Ovary (tissue), 9 donors: Measurements from ENCODE around the gene GNAL. TPM values are rescaled to one million over a fixed set of nuclear protein-coding genes. Genes with fewer than 3 reads are reported as not detected.

Source experiments
- DNase-seq, 5 donors: peaks; one replicate each; pipeline ENCODE4 v3.0.0-alpha.2; 2019 to 2020
- H3K27ac ChIP-seq, 2 donors: fragments of 200-600 bp; one replicate each; pipeline versions ENCODE4 v1.5.1 to v1.8.0; 2019 to 2022
- H3K27me3 ChIP-seq: fragments of 200-600 bp; one replicate; pipeline ENCODE4 v1.8.0; 2022
- H3K36me3 ChIP-seq: fragments of 200-600 bp; sonication (generic); one replicate; pipeline ENCODE4 v1.5.1; 2019
- H3K4me1 ChIP-seq: one replicate; pipeline ENCODE4 v1.8.1; 2013; ENCODE audit warnings: mild to moderate bottlenecking, moderate library complexity; ENCODE audit not compliant: insufficient read depth
- H3K4me3 ChIP-seq: fragments of 200-600 bp; sonication (generic); one replicate; pipeline ENCODE4 v1.5.1; 2017
- H3K9me3 ChIP-seq, 2 donors: fragments of 200-600 bp in 1 of 2; sonication (generic) in 1 of 2; one replicate each; pipeline versions ENCODE4 v1.5.1 to v1.8.1; 2013 to 2019; ENCODE audit warnings: mild to moderate bottlenecking in 1 of 2, moderate library complexity in 1 of 2
- EP300 ChIP-seq: sonication (generic); formaldehyde crosslinking; IDR thresholded peaks from one replicate; pipeline ENCODE4 v1.6.1; 2017; ENCODE audit warnings: antibody characterized with exemption
- POLR2A ChIP-seq: fragments of 450-650 bp; IDR thresholded peaks from one replicate; pipeline ENCODE4 v1.6.1; 2017; ENCODE audit warnings: antibody characterized with exemption, mild to moderate bottlenecking, moderate library complexity
- WGBS, 3 donors: extraction: QIAGEN DNeasy Blood & Tissue Kit in 1 of 3; methylation state at CpG; one replicate each; pipeline versions ENCODE4 v1.1.5 to v1.1.7; 2013 to 2017; 5-methylcytosine and 5-hydroxymethylcytosine counted together
- intact Hi-C, 4 donors: fragments of 100-400 bp; cut with DNase I; formaldehyde crosslinking; loops; one replicate each; pipeline versions ENCODE4 v1.11.0 to v1.15.1; 2022 to 2023
- polyA plus RNA-seq, 2 donors: library from polyadenylated mRNA; stranded (reverse); fragments of 200-250 nt in 1 of 2; fragments of 350-450 nt in 1 of 2; fragmentation: Illumina TruSeq in 1 of 2; extraction: RNeasy Lipid Tissue Mini Kit (QIAGEN cat#74804) in 1 of 2; gene quantifications; one replicate each; pipeline ENCODE4 v1.2.3, GENCODE V29; 2013 to 2014
- total RNA-seq, 7 donors: library from RNA; depleted of rRNA in 2 of 7; stranded (reverse); fragments of >200 nt in 2 of 7; fragmentation: NEBNext Ultra II Directional in 3 of 7; extraction: Animal tissue kit (Norgen Biotek cat#: 25700) in 3 of 7; gene quantifications; one replicate each; pipeline versions ENCODE4 v1.1.0 to v1.2.4, GENCODE V29; 2016 to 2023
- TF ChIP-seq, protein P1 (sequence below), 3 donors: fragments of 450-650 bp in 2 of 3; fragments of 200-600 bp in 1 of 3; IDR thresholded peaks; one replicate each; pipeline versions ENCODE4 v1.5.1 to v1.8.0; 2016 to 2022; ENCODE audit warnings: antibody characterized with exemption in 3 of 3, mild to moderate bottlenecking in 1 of 3
- donor health status: DM: no; HTN: no; CAD: no; lungs with moderate emphysema.
- donor health status: DM: no; HTN: no; CAD: no.
- donor health status: Bipolar disorder and iron deficiency.
- donor health status: DM: yes; HTN: yes; CAD: no.
- donor health status: DM: no; HTN: no; CAD: no.
- donor health status: DM: yes; HTN: yes; CAD: no.

The GNAL gene
- total and polyA plus RNA-seq, 9 donors, result 1.6 to 15.4 (median 3.4) TPM

DNA sequence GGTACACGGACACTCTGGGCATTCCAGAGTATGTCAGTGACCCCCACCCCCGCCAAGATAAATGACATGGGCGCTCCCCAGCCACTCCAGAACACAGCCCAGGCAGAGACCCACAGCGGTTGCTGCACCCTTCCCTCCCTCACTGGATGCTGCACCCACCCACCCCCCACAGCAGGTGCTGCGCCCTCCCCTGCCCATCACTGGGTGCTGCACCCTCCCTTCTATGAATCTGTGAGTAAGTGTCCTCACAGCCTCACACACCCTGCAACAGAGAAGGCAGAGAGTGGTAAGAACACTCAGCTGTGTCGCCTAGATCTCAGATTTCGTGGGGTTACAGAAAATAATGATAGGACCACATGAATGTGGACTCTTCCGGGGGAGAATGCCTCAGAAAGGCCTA lies 185.6 kb downstream of the GNAL start:
- DNase-seq, result no peak

DNA sequence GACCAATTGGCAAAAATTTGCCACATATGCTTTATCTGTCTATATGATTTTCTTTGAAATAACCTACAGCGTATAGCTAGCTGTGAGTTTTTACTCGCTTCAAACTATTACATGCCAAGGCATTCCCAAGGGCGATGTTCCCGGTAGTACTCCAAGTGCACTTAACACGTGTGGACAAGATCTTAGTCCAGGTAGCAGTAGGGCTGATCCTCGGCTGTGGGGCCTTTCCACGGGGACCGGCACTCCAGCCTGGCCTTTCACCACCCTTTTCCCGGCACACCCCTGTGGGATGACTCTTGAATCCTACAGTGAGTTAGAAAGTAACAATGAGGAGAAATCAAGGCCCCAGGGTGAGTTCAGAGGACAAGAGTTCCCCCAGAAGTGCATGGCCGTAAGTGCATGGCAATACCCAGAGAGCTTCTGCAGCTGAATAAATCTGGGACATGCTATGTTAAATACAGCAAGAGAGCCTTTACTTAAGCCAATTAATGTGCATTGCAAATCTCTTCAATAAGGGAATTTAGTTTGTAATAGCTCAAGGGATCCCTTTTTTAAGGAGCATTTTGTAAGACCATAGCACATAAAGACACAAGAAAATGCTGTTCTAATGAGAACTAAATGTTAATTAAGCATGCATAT lies 188.6 kb downstream of the GNAL start:
- 88 to 93% (median 90%) methylated on average over 10 of the region's 10 CpGs for WGBS, 3 donors
- TF ChIP-seq POLR2A, result no peak
- TF ChIP-seq, protein P1, sequence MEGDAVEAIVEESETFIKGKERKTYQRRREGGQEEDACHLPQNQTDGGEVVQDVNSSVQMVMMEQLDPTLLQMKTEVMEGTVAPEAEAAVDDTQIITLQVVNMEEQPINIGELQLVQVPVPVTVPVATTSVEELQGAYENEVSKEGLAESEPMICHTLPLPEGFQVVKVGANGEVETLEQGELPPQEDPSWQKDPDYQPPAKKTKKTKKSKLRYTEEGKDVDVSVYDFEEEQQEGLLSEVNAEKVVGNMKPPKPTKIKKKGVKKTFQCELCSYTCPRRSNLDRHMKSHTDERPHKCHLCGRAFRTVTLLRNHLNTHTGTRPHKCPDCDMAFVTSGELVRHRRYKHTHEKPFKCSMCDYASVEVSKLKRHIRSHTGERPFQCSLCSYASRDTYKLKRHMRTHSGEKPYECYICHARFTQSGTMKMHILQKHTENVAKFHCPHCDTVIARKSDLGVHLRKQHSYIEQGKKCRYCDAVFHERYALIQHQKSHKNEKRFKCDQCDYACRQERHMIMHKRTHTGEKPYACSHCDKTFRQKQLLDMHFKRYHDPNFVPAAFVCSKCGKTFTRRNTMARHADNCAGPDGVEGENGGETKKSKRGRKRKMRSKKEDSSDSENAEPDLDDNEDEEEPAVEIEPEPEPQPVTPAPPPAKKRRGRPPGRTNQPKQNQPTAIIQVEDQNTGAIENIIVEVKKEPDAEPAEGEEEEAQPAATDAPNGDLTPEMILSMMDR (IDR thresholded peaks at IDR 0.05), result no peak
- no peak for TF ChIP-seq EP300
- Histone ChIP-seq H3K36me3 (no peaks in the 10 kb centered on the region), H3K4me1 (no peaks in the 10 kb centered on the region), H3K4me3 (no peak overlapping the region), H3K9me3 (no peaks in the 10 kb centered on the region), H3K27me3 (no peaks in the 10 kb centered on the region), H3K27ac (no peak overlapping the region)
- intact Hi-C loops, result no loop called here
- no peak for DNase-seq

More for the DNA sequence above, 185.6 kb downstream of the GNAL start:
- Histone ChIP-seq H3K4me3 (no peak overlapping the region), H3K9me3 (no peaks in the 10 kb centered on the region), H3K4me1 (no peaks in the 10 kb centered on the region), H3K36me3 (no peaks in the 10 kb centered on the region), H3K27me3 (no peaks in the 10 kb centered on the region), H3K27ac (no peak overlapping the region)
- 83 to 86% (median 84%) methylated on average over 8 of the region's 8 CpGs for WGBS, 3 donors
- no peak for TF ChIP-seq POLR2A
- TF ChIP-seq, protein P1 (IDR thresholded peaks at IDR 0.05), result no peak
- intact Hi-C loops, result no loop called here

DNA sequence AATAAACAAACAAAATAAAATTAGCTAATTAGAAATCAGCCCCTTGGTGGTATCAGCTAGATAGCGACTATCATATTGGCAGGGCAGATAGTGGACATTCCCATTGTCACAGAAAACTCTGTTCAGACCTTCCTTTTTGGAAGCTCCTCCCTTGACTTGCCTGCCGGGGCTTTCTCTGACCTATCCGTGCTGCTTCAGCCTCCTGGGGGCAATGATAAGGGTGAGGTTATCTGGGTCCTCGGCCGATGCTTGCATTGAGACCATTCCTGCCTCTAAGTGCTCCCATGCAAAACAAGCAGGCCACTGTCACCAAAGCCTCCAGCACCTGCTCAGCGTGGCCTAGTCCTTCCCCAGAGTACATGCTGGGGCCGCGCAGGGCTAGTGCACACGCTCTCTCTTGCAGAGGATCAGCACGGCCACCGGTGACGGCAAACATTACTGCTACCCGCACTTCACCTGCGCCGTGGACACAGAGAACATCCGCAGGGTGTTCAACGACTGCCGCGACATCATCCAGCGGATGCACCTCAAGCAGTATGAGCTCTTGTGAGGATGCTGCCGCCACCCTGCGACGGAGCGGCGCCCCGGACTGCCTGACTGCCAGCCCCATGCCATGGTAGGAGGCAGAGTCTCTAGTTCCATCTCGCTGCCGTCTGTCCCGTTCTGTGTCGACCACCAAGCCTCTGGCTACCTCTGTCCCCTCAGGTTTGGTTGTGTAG lies 191.7 kb downstream of the GNAL start:
- TF ChIP-seq, protein P1 (IDR thresholded peaks at IDR 0.05), result no peak
- TF ChIP-seq POLR2A (no peak), EP300 (no peak)
- Histone ChIP-seq H3K27me3 (no peaks in the 10 kb centered on the region), H3K9me3 (no peaks in the 10 kb centered on the region), H3K27ac (no peak overlapping the region), H3K36me3 (no peaks in the 10 kb centered on the region), H3K4me3 (no peak overlapping the region), H3K4me1 (no peaks in the 10 kb centered on the region)
- intact Hi-C loops, result no loop called here
- WGBS, 3 donors, result 90 to 92% (median 91%) methylated on average over 30 of the region's 30 CpGs
- DNase-seq, result no peak

DNA sequence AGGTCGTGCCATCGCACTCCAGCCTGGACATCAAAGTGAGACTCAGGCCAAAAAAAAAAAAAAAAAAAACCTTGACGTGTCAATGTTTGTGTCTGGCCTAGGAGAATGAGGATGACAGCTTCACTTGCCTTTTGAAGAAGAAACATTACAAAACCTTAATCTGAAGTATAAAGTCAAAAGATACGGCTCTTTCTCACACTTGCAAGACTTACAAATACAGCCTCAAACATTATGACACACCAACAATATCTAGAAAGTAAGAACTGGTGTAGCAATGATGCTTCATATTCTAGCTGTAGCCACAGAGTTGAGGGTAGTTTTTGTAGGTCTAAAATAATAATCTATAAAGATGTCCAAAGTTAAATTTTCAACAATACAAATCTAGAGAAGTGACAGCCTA lies 193.6 kb downstream of the GNAL start:
- Histone ChIP-seq H3K9me3 (no peaks in the 10 kb centered on the region), H3K4me1 (no peaks in the 10 kb centered on the region), H3K4me3 (no peak overlapping the region), H3K27me3 (no peaks in the 10 kb centered on the region), H3K27ac (no peak overlapping the region), H3K36me3 (no peaks in the 10 kb centered on the region)
- 56 to 90% (median 73%) methylated on average over 4 of the region's 4 CpGs for WGBS, 3 donors
- no peak for DNase-seq
- intact Hi-C loops, result no loop called here
- TF ChIP-seq EP300 (no peak), POLR2A (no peak)
- TF ChIP-seq, protein P1 (IDR thresholded peaks at IDR 0.05), result no peak
